SKM-1 (cell line): Measurements from ENCODE around the gene METTL26.
"Not testable (repeated sequence)": the region's sequence is repeated elsewhere in the genome, so short reads cannot be mapped to it uniquely, and the experiment has no call there.

Source experiments
- DNase-seq: peaks from one replicate; lab custom pipeline; 2025; ENCODE audit not compliant: unreplicated experiment; lab: John Stamatoyannopoulos, UW

Gene METTL26

GRCh38 chr16:598823-599739 is 37.0 kb downstream of the METTL26 start:
- DNase-seq = no peak

GRCh38 chr16:597655-598054 is 38.5 kb downstream of the METTL26 start:
- not testable (repeated sequence) for DNase-seq

- no peak for DNase-seq
Measured at GRCh38 chr16:596736-597060, 39.4 kb downstream of the METTL26 start.

GRCh38 chr16:595942-596735 is 40.0 kb downstream of the METTL26 start:
- DNase-seq = no peak

- DNase-seq = no peak
Measured at GRCh38 chr16:595094-595528, 41.0 kb downstream of the METTL26 start.

GRCh38 chr16:593807-594206 is 42.3 kb downstream of the METTL26 start:
- DNase-seq = no peak

- no peak for DNase-seq
Measured at GRCh38 chr16:593406-593805, 42.7 kb downstream of the METTL26 start.

- DNase-seq = peak; percentile 97
Measured at GRCh38 chr16:592518-593306, 43.4 kb downstream of the METTL26 start.

GRCh38 chr16:591892-592517 is 44.1 kb downstream of the METTL26 start:
- no peak for DNase-seq

GRCh38 chr16:591231-591630 is 44.9 kb downstream of the METTL26 start:
- DNase-seq = no peak

GRCh38 chr16:590815-591200 is 45.3 kb downstream of the METTL26 start:
- DNase-seq = no peak

GRCh38 chr16:590188-590814 is 45.8 kb downstream of the METTL26 start:
- DNase-seq = no peak

GRCh38 chr16:589658-590187 is 46.4 kb downstream of the METTL26 start, which contains the start of gene RAB40C:
Gene RAB40C, plus strand, starts transcription at chr16:590066. Its CDS starts 226 bp downstream, at chr16:590292.
- DNase-seq = peak; percentile 90

- peak; percentile 81 for DNase-seq
Measured at GRCh38 chr16:588889-589657, 47.0 kb downstream of the METTL26 start.

GRCh38 chr16:588639-588888 is 47.5 kb downstream of the METTL26 start:
- DNase-seq = no peak

GRCh38 chr16:586645-587590 is 49.2 kb downstream of the METTL26 start:
- no peak for DNase-seq

- DNase-seq = no peak
Measured at GRCh38 chr16:586047-586644, 50.0 kb downstream of the METTL26 start.

- no peak for DNase-seq
Measured at GRCh38 chr16:585351-585750, 50.8 kb downstream of the METTL26 start.
